Peyer's patch (tissue), 4 donors: ENCODE measurements around the gene ZMAT2.

Experiments
- POLR2A ChIP-seq, 2 donors: fragments of 450-650 bp; IDR thresholded peaks; one replicate each; pipeline ENCODE4 v1.5.1; 2017; ENCODE audit warnings: antibody characterized with exemption in 2 of 2, mild to moderate bottlenecking in 2 of 2, moderate library complexity in 2 of 2
- TF ChIP-seq, protein P1 (sequence below), 6 experiments: fragments of 450-650 bp in 4 of 6; fragments of 200-600 bp in 2 of 6; sonication (generic) in 1 of 6; IDR thresholded peaks; one replicate each; pipeline ENCODE4 v1.5.1; 2017 to 2019; ENCODE audit warnings: antibody characterized with exemption in 6 of 6, mild to moderate bottlenecking in 3 of 6, moderate library complexity in 1 of 6

- TF ChIP-seq, protein P1, sequence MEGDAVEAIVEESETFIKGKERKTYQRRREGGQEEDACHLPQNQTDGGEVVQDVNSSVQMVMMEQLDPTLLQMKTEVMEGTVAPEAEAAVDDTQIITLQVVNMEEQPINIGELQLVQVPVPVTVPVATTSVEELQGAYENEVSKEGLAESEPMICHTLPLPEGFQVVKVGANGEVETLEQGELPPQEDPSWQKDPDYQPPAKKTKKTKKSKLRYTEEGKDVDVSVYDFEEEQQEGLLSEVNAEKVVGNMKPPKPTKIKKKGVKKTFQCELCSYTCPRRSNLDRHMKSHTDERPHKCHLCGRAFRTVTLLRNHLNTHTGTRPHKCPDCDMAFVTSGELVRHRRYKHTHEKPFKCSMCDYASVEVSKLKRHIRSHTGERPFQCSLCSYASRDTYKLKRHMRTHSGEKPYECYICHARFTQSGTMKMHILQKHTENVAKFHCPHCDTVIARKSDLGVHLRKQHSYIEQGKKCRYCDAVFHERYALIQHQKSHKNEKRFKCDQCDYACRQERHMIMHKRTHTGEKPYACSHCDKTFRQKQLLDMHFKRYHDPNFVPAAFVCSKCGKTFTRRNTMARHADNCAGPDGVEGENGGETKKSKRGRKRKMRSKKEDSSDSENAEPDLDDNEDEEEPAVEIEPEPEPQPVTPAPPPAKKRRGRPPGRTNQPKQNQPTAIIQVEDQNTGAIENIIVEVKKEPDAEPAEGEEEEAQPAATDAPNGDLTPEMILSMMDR (IDR thresholded peaks at IDR 0.05) = no peak
- no peak for TF ChIP-seq POLR2A (IDR thresholded peaks at IDR 0.05)
These were observed 28.6 kb upstream of the ZMAT2 start for GRCh38 chr5:140671472-140672125.
